Measurements from ENCODE around the gene HES7. TPM values are rescaled to one million over a fixed set of nuclear protein-coding genes. Genes with fewer than 3 reads are reported as not detected.

HES7 gene
- polyA plus RNA-seq, 1 donor from 2014 or later = 15.3 TPM

GRCh38 chr17:8159032-8159400 is 35.1 kb upstream of the HES7 start:
- Histone ChIP-seq H2AFZ (ENCODE audit: low read depth, low read length) (no peak overlapping the region), H3K27me3 (ENCODE audit: insufficient read depth, low read depth, low read length) (no peaks in the 10 kb centered on the region), H3K27ac (ENCODE audit: low read length) (no peak overlapping the region), H3K4me2 (ENCODE audit: low read length) (no peak overlapping the region), H4K20me1 (ENCODE audit: insufficient read depth) (peaks cover 11% of the 10 kb centered on the region), H3K4me3 (ENCODE audit: low read length) (peak overlapping the region; percentile 94), H3K9me3 (ENCODE audit: low read length) (no peaks in the 10 kb centered on the region), H3F3A (ENCODE audit: insufficient read depth, low read length, poor library complexity, severe bottlenecking) (no peaks in the 10 kb centered on the region), H3K79me2 (replicated peaks; ENCODE audit: insufficient read depth, low read length) (peaks cover 45% of the 10 kb centered on the region), H3K9me2 (ENCODE audit: insufficient read depth, low read length) (no peaks in the 10 kb centered on the region), H3K9ac (ENCODE audit: low read length) (peak overlapping the region; percentile 99), H3K36me3 (ENCODE audit: insufficient read depth, low read length) (no peaks in the 10 kb centered on the region)
- no peak for TF ChIP-seq CTCF (IDR thresholded peaks at IDR 0.05; ENCODE audit: poor library complexity, severe bottlenecking)
- no peak for TF ChIP-seq MXI1 (conservative IDR thresholded peaks at IDR 0.05; ENCODE audit: poor library complexity, severe bottlenecking)
- no peak for TF ChIP-seq EP300 (conservative IDR thresholded peaks at IDR 0.05; ENCODE audit: poor library complexity, severe bottlenecking)
- TF ChIP-seq SMC3 (conservative IDR thresholded peaks at IDR 0.05; ENCODE audit: poor library complexity) = no peak
- TF ChIP-seq, protein P1, sequence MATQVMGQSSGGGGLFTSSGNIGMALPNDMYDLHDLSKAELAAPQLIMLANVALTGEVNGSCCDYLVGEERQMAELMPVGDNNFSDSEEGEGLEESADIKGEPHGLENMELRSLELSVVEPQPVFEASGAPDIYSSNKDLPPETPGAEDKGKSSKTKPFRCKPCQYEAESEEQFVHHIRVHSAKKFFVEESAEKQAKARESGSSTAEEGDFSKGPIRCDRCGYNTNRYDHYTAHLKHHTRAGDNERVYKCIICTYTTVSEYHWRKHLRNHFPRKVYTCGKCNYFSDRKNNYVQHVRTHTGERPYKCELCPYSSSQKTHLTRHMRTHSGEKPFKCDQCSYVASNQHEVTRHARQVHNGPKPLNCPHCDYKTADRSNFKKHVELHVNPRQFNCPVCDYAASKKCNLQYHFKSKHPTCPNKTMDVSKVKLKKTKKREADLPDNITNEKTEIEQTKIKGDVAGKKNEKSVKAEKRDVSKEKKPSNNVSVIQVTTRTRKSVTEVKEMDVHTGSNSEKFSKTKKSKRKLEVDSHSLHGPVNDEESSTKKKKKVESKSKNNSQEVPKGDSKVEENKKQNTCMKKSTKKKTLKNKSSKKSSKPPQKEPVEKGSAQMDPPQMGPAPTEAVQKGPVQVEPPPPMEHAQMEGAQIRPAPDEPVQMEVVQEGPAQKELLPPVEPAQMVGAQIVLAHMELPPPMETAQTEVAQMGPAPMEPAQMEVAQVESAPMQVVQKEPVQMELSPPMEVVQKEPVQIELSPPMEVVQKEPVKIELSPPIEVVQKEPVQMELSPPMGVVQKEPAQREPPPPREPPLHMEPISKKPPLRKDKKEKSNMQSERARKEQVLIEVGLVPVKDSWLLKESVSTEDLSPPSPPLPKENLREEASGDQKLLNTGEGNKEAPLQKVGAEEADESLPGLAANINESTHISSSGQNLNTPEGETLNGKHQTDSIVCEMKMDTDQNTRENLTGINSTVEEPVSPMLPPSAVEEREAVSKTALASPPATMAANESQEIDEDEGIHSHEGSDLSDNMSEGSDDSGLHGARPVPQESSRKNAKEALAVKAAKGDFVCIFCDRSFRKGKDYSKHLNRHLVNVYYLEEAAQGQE (IDR thresholded peaks at IDR 0.05; ENCODE audit: borderline replicate concordance) = no peak
- no peak for TF ChIP-seq RAD21 (conservative IDR thresholded peaks at IDR 0.05)

GRCh38 chr17:8158267-8159031 is 34.5 kb upstream of the HES7 start:
- Histone ChIP-seq H3K9me3 (ENCODE audit: low read length) (no peaks in the 10 kb centered on the region), H4K20me1 (ENCODE audit: insufficient read depth) (peaks cover 11% of the 10 kb centered on the region), H3K4me3 (ENCODE audit: low read length) (peak overlapping the region; percentile 94), H3K79me2 (replicated peaks; ENCODE audit: insufficient read depth, low read length) (peaks cover 45% of the 10 kb centered on the region), H3K9me2 (ENCODE audit: insufficient read depth, low read length) (no peaks in the 10 kb centered on the region), H3K4me2 (ENCODE audit: low read length) (no peak overlapping the region), H3F3A (ENCODE audit: insufficient read depth, low read length, poor library complexity, severe bottlenecking) (no peaks in the 10 kb centered on the region), H3K27ac (ENCODE audit: low read length) (peak overlapping the region; percentile 42), H3K9ac (ENCODE audit: low read length) (no peak overlapping the region), H2AFZ (ENCODE audit: low read depth, low read length) (no peak overlapping the region), H3K27me3 (ENCODE audit: insufficient read depth, low read depth, low read length) (no peaks in the 10 kb centered on the region), H3K36me3 (ENCODE audit: insufficient read depth, low read length) (no peaks in the 10 kb centered on the region)
- TF ChIP-seq EP300 (conservative IDR thresholded peaks at IDR 0.05; ENCODE audit: poor library complexity, severe bottlenecking) (no peak), CTCF (IDR thresholded peaks at IDR 0.05; ENCODE audit: poor library complexity, severe bottlenecking) (peak; percentile 79), TAF1 (IDR thresholded peaks at IDR 0.05; ENCODE audit: low read depth) (no peak), SMC3 (conservative IDR thresholded peaks at IDR 0.05; ENCODE audit: poor library complexity) (peak; percentile 77), MXI1 (conservative IDR thresholded peaks at IDR 0.05; ENCODE audit: poor library complexity, severe bottlenecking) (peak; percentile 29), POLR2AphosphoS5 (IDR thresholded peaks at IDR 0.05) (peak; percentile 12), EZH2 (IDR thresholded peaks at IDR 0.05; ENCODE audit: borderline replicate concordance, insufficient read depth, low read length, poor library complexity, severe bottlenecking) (no peak), RAD21 (conservative IDR thresholded peaks at IDR 0.05) (peak; percentile 68)
- TF ChIP-seq, protein P1 (IDR thresholded peaks at IDR 0.05; ENCODE audit: borderline replicate concordance) = no peak

Data from neural cell (in vitro differentiated cells).